Sigmoid colon (tissue), 7 donors: ENCODE results near the gene RCAN1. TPM values are rescaled to one million over a fixed set of nuclear protein-coding genes. Genes with fewer than 3 reads are reported as not detected.

Source experiments
- DNase-seq: peaks from one replicate; pipeline ENCODE4 v3.0.0-alpha.2; 2019
- H3K27ac ChIP-seq, 4 donors: fragments of 200-600 bp; sonication (generic); one replicate each; pipeline ENCODE4 v1.5.1; 2016 to 2019; ENCODE audit warnings: mild to moderate bottlenecking in 1 of 4
- H3K27me3 ChIP-seq, 3 donors: fragments of 200-600 bp; sonication (generic); one replicate each; pipeline ENCODE4 v1.5.1; 2019; ENCODE audit warnings: mild to moderate bottlenecking in 1 of 3
- H3K36me3 ChIP-seq, 4 donors: fragments of 200-600 bp; sonication (generic); one replicate each; pipeline ENCODE4 v1.5.1; 2016 to 2019
- H3K4me1 ChIP-seq, 4 donors: fragments of 200-600 bp; sonication (generic); one replicate each; pipeline ENCODE4 v1.5.1; 2017 to 2019
- H3K4me3 ChIP-seq, 4 donors: fragments of 200-600 bp; sonication (generic); one replicate each; pipeline ENCODE4 v1.5.1; 2017 to 2019; ENCODE audit warnings: mild to moderate bottlenecking in 2 of 4, moderate library complexity in 1 of 4
- H3K9me3 ChIP-seq, 4 donors: fragments of 200-600 bp in 3 of 4; sonication (generic) in 3 of 4; one replicate each; pipeline versions ENCODE4 v1.5.1 to v1.6.1; 2013 to 2019
- EP300 ChIP-seq, 4 donors: sonication (generic); formaldehyde crosslinking; IDR thresholded peaks; one replicate each; pipeline ENCODE4 v1.6.1; 2017; ENCODE audit warnings: antibody characterized with exemption in 4 of 4
- POLR2A ChIP-seq, 2 donors: fragments of 450-650 bp; IDR thresholded peaks; one replicate each; pipeline ENCODE4 v1.6.1; 2016; ENCODE audit warnings: antibody characterized with exemption in 2 of 2, mild to moderate bottlenecking in 2 of 2, moderate library complexity in 2 of 2
- POLR2AphosphoS5 ChIP-seq, 4 donors: sonication (generic); formaldehyde crosslinking; IDR thresholded peaks; one replicate each; pipeline ENCODE4 v1.6.1; 2017; ENCODE audit warnings: antibody characterized with exemption in 4 of 4
- WGBS, 2 donors: extraction: QIAGEN DNeasy Blood & Tissue Kit; methylation state at CpG; one replicate each; pipeline ENCODE4 v1.1.7; 2013; 5-methylcytosine and 5-hydroxymethylcytosine counted together
- intact Hi-C: fragments of 100-400 bp; cut with DNase I; formaldehyde crosslinking; loops from one replicate; pipeline ENCODE4 v1.15.1; 2023
- polyA plus RNA-seq, 3 donors: library from polyadenylated mRNA; stranded (reverse); fragments of 200-250 nt; gene quantifications; one replicate each; pipeline ENCODE4 v1.2.3, GENCODE V29; 2013
- total RNA-seq, 4 donors: library from RNA; depleted of rRNA; stranded (reverse); fragments of >200 nt; gene quantifications; one replicate each; pipeline ENCODE4 v1.1.0, GENCODE V29; 2016
- TF ChIP-seq, protein P1 (sequence below), 4 experiments: fragments of 450-650 bp in 3 of 4; fragments of 200-600 bp in 1 of 4; IDR thresholded peaks; one replicate each; pipeline ENCODE4 v1.5.1; 2016 to 2019; ENCODE audit warnings: antibody characterized with exemption in 4 of 4, mild to moderate bottlenecking in 3 of 4, moderate library complexity in 2 of 4
- donor health status: healthy with polysubstance abuse.
- donor health status: Bipolar disorder and iron deficiency.
- donor health status: healthy.

Gene RCAN1
- total and polyA plus RNA-seq, 7 donors: 21.4 to 148 (median 38.3) TPM

DNA sequence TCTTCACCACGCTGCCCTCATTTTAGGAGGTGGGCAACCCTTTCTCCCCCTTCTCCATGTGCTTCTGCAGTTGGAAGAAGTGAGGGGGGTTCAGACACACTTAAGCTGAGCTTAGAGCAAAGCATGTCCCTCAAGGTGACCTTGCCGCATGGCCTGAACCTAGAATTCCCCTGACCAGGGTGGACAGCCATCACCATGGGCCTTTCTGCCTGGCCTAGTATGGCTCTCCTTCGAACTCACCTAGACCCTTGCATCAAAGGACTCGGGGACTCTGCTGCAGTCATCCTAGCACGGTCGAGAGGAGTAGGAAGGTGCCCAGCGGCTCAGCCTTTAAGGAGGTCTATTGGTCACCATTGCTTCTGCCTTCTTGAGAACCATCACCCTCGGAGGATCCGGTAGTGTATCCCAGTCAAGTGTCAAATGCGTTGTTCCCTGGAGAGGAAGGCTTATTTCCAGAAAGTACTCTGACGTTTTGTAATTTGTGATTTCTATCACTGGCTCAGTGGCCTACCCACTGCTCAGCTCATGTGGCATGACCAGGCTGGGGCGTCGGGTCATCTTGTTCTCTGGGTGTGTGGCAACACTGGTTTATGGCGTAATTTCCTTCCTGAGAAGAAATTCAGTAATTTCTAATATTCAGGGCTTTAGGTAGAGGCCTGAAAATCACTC lies 103.0 kb downstream of the RCAN1 start, which contains the start of gene KCNE1:
Gene KCNE1, minus strand, starts transcription at position 424 of the 669 bp plus-strand sequence. CDS start 62,576 bp downstream, outside the sequence.
- Histone ChIP-seq H3K4me3 (peak within 1 kb of the TSS in 1 of 4 donors; percentile 26), H3K27ac (peak within 1 kb of the TSS; percentile 10 to 60 (median 48)), H3K9me3 (no peaks in the 10 kb centered on the region), H3K27me3 (no peaks in the 10 kb centered on the region), H3K4me1 (no peaks in the 10 kb centered on the region), H3K36me3 (peaks cover 0 to 8% (median 0%) of the 10 kb centered on the region in 4 donors)
- TF ChIP-seq, protein P1, sequence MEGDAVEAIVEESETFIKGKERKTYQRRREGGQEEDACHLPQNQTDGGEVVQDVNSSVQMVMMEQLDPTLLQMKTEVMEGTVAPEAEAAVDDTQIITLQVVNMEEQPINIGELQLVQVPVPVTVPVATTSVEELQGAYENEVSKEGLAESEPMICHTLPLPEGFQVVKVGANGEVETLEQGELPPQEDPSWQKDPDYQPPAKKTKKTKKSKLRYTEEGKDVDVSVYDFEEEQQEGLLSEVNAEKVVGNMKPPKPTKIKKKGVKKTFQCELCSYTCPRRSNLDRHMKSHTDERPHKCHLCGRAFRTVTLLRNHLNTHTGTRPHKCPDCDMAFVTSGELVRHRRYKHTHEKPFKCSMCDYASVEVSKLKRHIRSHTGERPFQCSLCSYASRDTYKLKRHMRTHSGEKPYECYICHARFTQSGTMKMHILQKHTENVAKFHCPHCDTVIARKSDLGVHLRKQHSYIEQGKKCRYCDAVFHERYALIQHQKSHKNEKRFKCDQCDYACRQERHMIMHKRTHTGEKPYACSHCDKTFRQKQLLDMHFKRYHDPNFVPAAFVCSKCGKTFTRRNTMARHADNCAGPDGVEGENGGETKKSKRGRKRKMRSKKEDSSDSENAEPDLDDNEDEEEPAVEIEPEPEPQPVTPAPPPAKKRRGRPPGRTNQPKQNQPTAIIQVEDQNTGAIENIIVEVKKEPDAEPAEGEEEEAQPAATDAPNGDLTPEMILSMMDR (IDR thresholded peaks at IDR 0.05): no peak
- peak in 3 of 4 donors; percentile 14 to 56 (median 52) for TF ChIP-seq POLR2AphosphoS5 (IDR thresholded peaks at IDR 0.05)
- peak in 1 of 4 donors; percentile 78 for TF ChIP-seq EP300 (IDR thresholded peaks at IDR 0.05)
- WGBS, 2 donors: 89 to 91% methylated on average over 14 of the region's 14 CpGs
- DNase-seq: peak; percentile 80
- intact Hi-C loops: no loop called here

DNA sequence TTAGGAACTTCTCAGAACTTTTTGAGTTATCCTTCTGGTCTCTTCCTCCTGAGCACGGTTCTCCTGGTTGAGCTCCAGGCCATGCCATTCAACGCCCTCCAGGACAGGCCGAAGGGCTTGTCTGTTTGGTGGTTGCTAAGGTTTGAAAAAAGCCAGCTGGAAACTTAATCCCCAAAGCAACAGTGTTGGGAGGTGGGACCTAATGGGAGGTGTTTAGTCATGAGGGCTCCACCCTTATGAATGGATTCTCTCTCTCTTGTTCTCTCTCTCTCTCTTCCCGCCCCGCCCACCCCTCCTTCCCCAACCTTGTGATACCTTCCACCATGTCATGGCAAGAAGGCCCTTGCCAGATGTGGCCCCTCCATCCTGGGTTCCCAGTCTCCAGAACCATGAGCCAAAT lies 103.7 kb downstream of the RCAN1 start:
- TF ChIP-seq EP300 (IDR thresholded peaks at IDR 0.05) (no peak), POLR2AphosphoS5 (IDR thresholded peaks at IDR 0.05) (no peak), POLR2A (IDR thresholded peaks at IDR 0.05) (no peak)
- TF ChIP-seq, protein P1 (IDR thresholded peaks at IDR 0.05): no peak
- 84 to 88% methylated on average over 5 of the region's 5 CpGs for WGBS, 2 donors

DNA sequence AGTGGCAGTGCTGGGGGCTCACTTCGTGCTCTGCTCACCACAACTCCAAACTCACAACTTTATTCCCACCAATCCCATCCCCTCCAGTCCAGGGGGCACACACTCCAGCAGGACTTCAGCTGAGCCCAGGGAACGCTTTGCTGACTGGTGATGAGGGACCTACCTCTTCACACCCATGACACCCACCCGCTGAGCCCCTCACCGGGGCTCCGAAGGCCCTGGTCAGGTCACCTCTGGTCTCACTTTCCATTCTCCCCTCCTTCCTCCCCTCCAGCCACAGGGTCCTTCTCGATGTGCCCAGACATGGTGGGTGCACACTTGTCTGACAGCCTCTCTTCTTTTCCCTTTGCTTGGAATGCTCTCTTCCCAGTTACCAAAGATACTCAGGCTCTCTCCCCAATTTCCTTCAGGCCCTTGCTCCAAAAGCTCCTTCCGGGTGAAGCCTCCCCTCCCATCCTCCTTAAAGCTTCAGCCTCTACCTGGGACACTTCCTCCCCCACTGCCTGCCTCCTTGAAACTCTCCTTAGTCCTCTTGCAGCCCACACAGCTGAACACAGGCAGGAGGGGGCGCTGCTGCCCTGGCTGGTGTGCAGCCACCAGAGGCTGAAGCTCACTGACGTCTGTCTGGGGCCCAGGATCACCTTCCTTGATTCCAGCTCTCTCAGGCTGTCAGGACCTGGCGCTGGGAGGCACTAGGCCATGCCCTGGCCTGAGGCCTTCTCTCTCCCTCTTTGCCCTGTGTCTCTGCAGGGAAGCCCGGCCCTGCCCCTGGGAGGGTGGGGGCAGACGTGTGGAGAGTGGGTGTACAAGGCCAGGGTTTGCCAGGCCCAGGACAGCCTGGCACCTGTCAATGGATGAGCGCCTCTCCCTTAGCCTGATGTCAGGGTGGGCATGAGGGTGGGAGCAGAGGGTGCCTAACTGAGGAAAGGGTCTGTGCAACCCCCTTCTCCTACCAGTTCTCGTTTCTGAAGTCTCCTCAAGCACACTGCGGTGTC lies 104.5 kb downstream of the RCAN1 start:
- H3K27me3 ChIP-seq: no peaks in the 10 kb centered on the region
- H3K4me3 ChIP-seq: peak overlapping the region in 1 of 4 donors; percentile 26
- TF ChIP-seq POLR2A (IDR thresholded peaks at IDR 0.05): no peak
- no peak for TF ChIP-seq POLR2AphosphoS5 (IDR thresholded peaks at IDR 0.05)
- TF ChIP-seq, protein P1 (IDR thresholded peaks at IDR 0.05): peak in 3 of 4 experiments; percentile 56 to 80 (median 74)
- TF ChIP-seq EP300 (IDR thresholded peaks at IDR 0.05): no peak
- DNase-seq: peak; percentile 82
- no peaks in the 10 kb centered on the region for H3K36me3 ChIP-seq
- H3K9me3 ChIP-seq: no peaks in the 10 kb centered on the region
- 62 to 76% methylated on average over 15 of the region's 15 CpGs for WGBS, 2 donors
- intact Hi-C loops: no loop called here
- H3K4me1 ChIP-seq: no peaks in the 10 kb centered on the region
- peak overlapping the region in 1 of 4 donors; percentile 60 for H3K27ac ChIP-seq

More for the DNA sequence above, 103.7 kb downstream of the RCAN1 start:
- no peaks in the 10 kb centered on the region for H3K9me3 ChIP-seq
- H3K27ac ChIP-seq: peak overlapping the region in 2 of 4 donors; percentile 54 to 60
- peaks cover 0 to 5% (median 0%) of the 10 kb centered on the region in 4 donors for H3K36me3 ChIP-seq
- H3K27me3 ChIP-seq: no peaks in the 10 kb centered on the region
- no peaks in the 10 kb centered on the region for H3K4me1 ChIP-seq
- DNase-seq: no peak
- H3K4me3 ChIP-seq: peak overlapping the region in 1 of 4 donors; percentile 26
- intact Hi-C loops: no loop called here

GRCh38 chr21:34509151-34509550 lies 105.8 kb downstream of the RCAN1 start:
- no peaks in the 10 kb centered on the region for H3K27me3 ChIP-seq
- TF ChIP-seq, protein P1 (IDR thresholded peaks at IDR 0.05): no peak
- no peak for TF ChIP-seq POLR2A (IDR thresholded peaks at IDR 0.05)
- no peak for TF ChIP-seq POLR2AphosphoS5 (IDR thresholded peaks at IDR 0.05)
- no peak for TF ChIP-seq EP300 (IDR thresholded peaks at IDR 0.05)
- no peaks in the 10 kb centered on the region for H3K4me1 ChIP-seq
- intact Hi-C loops: no loop called here
- H3K36me3 ChIP-seq: no peaks in the 10 kb centered on the region
- no peak overlapping the region for H3K4me3 ChIP-seq
- 81 to 86% methylated on average over 4 of the region's 4 CpGs for WGBS, 2 donors
- DNase-seq: no peak
- no peaks in the 10 kb centered on the region for H3K9me3 ChIP-seq
- H3K27ac ChIP-seq: no peak overlapping the region
